ENCODE measurements around the gene C9orf85. TPM values are rescaled to one million over a fixed set of nuclear protein-coding genes. Genes with fewer than 3 reads are reported as not detected.

Gene C9orf85, protein sequence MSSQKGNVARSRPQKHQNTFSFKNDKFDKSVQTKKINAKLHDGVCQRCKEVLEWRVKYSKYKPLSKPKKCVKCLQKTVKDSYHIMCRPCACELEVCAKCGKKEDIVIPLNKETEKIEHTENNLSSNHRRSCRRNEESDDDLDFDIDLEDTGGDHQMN
- total RNA-seq = 13.3 and 15.3 TPM in 2 replicates

DNA sequence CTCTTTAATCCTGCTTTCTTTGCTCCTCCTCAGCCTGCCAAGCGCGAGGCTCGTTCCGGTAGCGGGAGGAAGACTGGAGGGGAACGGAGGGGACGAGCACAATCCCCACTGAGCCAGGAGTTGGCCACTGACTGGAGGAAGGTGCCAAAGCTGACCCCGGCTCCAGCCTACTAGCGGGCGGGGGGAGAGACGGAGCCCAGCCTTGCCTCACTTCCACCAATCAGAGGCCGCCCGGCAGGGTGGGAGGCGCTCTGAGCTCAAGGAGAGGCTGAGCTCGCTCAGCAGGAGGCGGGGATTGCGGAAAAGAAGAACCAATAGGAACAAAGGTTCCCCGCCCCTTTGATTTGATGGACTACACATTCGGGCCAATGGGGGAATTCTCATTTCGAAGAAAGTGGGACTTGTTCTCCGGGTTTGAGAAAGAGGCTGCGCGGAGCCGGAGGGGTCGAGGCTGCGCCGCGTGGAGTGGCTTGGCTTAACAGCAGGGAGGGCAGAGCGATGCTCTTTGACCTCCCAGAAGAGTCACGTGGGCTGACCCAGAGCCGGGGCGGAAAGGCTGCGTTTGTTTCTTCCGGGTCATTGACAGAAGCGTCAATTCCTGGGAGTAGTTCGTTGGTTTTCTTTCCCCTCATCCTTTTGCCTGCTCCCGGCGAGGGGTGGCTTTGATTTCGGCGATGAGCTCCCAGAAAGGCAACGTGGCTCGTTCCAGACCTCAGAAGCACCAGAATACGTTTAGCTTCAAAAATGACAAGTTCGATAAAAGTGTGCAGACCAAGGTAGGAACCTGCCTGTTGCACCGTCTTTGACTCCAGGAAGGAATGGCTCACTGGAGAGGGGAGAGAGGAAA lies at the start of gene C9orf85, which contains the start of gene ABHD17B:
C9orf85 (plus strand) TSS at position 579 of the 847 bp plus-strand sequence; CDS start at position 675, 96 bp downstream.
ABHD17B (minus strand) TSS at position 133 of the 847 bp plus-strand sequence. CDS start 36,113 bp downstream, outside the sequence.

Small RNA genes within 50 kb of the gene (small RNA-seq; reads per million reads assigned to genes)
- not detected for gene HSPB1P1
- gene RF00019 = not detected

Other genes starting within 250 kb of the C9orf85 start
- 278 and 348 TPM in 2 replicates for gene CEMIP2, start 143.1 kb upstream of the C9orf85 start, total RNA-seq
- 30.3 and 31.7 TPM in 2 replicates for gene ABHD17B, start 446 bp upstream of the C9orf85 start, total RNA-seq
- not detected in 2 replicates for gene C9orf57, start 149.0 kb downstream of the C9orf85 start, total RNA-seq
- gene GDA, start 237.8 kb downstream of the C9orf85 start, total RNA-seq = not detected in 2 replicates